Tibial nerve (tissue), 4 donors: Measurements from ENCODE around the gene PRDX5.

Experiments
- CTCF ChIP-seq, 5 experiments: fragments of 200-600 bp in 3 of 5; fragments of 450-650 bp in 2 of 5; sonication (generic) in 3 of 5; IDR thresholded peaks; one replicate each; pipeline ENCODE4 v1.5.1; 2016 to 2019; ENCODE audit warnings: antibody characterized with exemption in 5 of 5, mild to moderate bottlenecking in 3 of 5, moderate library complexity in 2 of 5
- EP300 ChIP-seq, 2 donors: sonication (generic); formaldehyde crosslinking; IDR thresholded peaks; one replicate each; pipeline ENCODE4 v1.6.1; 2017; ENCODE audit warnings: antibody characterized with exemption in 2 of 2, mild to moderate bottlenecking in 1 of 2
- POLR2A ChIP-seq, 2 donors: fragments of 450-650 bp; IDR thresholded peaks; one replicate each; pipeline ENCODE4 v1.6.1; 2017; ENCODE audit warnings: antibody characterized with exemption in 2 of 2, mild to moderate bottlenecking in 2 of 2, moderate library complexity in 2 of 2

DNA sequence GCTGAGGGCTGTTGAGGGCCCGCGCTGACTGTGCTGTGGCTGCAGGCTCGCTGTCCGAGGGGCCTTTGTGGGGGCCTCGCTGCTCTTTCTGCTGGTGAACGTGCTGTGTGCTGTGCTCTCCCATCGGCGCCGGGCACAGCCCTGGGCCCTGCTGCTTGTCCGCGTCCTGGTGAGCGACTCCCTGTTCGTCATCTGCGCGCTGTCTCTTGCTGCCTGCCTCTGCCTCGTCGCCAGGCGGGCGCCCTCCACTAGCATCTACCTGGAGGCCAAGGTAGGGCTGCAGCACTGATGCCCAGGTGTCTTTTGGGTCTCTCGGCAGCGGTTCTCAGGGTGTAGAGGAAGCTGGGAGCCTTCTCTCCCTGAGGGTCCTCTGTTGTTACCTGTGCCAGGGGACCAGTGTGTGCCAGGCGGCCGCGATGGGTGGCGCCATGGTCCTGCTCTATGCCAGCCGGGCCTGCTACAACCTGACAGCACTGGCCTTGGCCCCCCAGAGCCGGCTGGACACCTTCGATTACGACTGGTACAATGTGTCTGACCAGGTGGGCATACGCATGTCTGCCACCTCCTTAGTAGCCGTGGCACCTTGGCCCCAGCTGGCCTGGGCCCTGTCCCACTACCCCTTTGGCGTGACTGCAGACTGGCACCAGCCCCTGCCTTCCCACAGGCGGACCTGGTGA, 30.1 kb upstream of the PRDX5 start:
- TF ChIP-seq POLR2A (IDR thresholded peaks at IDR 0.05) (no peak), CTCF (IDR thresholded peaks at IDR 0.05) (no peak), EP300 (IDR thresholded peaks at IDR 0.05) (no peak)
